Umbilical cord (tissue), 2 donors: ENCODE data around the gene VWA3B. TPM values are rescaled to one million over a fixed set of nuclear protein-coding genes. Genes with fewer than 3 reads are reported as not detected.
A peak's percentile ranks its signal among the peaks of the same experiment; 100 is the strongest.
"Not testable (repeated sequence)": the region's sequence is repeated elsewhere in the genome, so short reads cannot be mapped to it uniquely, and the experiment has no call there.

Experiments used
- DNase-seq: peaks from one replicate; pipeline ENCODE4 v3.0.0-alpha.2; 2015; ENCODE audit warnings: low spot score
- total RNA-seq: library from RNA; depleted of rRNA; stranded (reverse); fragments of >200 nt; gene quantifications from one replicate; pipeline ENCODE4 v1.2.3, GENCODE V29; 2014; ENCODE audit warnings: low replicate concordance; ENCODE audit not compliant: insufficient read depth

The VWA3B gene, protein sequence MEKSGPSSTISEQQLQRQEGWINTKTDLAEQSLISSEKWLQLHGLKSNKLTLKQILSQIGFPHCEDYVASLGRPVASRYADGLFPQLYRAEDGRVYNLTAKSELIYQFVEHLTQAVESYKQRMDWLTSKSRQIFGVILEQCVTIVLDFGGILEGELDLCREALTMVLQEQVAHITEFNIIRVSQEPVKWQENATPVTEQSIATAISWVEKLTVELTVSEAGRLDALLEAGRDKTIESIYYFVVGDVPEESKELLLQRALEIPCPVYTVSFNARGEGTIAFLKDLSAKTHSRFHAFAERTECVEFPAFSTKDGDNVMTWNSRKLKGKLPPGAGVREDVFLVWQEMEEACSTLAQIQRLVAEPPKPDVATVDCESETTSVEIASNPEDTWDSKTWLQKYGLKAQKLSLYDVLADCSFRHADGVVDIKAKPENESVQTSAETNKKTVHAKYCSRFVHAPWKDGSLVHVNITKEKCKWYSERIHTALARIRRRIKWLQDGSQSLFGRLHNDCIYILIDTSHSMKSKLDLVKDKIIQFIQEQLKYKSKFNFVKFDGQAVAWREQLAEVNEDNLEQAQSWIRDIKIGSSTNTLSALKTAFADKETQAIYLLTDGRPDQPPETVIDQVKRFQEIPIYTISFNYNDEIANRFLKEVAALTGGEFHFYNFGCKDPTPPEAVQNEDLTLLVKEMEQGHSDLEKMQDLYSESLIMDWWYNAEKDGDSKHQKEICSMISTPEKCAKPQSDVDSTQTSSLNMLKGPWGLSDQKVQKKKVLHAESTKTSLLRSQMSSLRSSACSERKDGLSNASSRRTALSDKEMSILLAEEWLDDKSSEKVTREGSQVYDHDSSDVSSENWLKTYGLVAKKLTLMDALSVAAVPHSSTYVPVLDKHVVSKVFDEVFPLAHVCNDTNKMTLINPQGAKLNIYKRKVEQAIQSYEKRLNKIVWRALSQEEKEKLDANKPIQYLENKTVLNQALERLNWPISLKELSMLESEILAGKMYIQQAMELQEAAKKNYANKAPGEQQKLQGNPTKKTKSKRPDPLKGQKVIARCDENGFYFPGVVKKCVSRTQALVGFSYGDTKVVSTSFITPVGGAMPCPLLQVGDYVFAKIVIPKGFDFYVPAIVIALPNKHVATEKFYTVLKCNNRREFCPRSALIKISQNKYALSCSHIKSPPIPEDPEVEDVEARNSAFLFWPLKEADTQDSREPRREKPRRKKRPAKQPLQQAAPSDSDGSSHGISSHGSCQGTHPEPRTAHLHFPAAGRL (N-terminal part only)
- total RNA-seq, result 6.7 TPM

DNA sequence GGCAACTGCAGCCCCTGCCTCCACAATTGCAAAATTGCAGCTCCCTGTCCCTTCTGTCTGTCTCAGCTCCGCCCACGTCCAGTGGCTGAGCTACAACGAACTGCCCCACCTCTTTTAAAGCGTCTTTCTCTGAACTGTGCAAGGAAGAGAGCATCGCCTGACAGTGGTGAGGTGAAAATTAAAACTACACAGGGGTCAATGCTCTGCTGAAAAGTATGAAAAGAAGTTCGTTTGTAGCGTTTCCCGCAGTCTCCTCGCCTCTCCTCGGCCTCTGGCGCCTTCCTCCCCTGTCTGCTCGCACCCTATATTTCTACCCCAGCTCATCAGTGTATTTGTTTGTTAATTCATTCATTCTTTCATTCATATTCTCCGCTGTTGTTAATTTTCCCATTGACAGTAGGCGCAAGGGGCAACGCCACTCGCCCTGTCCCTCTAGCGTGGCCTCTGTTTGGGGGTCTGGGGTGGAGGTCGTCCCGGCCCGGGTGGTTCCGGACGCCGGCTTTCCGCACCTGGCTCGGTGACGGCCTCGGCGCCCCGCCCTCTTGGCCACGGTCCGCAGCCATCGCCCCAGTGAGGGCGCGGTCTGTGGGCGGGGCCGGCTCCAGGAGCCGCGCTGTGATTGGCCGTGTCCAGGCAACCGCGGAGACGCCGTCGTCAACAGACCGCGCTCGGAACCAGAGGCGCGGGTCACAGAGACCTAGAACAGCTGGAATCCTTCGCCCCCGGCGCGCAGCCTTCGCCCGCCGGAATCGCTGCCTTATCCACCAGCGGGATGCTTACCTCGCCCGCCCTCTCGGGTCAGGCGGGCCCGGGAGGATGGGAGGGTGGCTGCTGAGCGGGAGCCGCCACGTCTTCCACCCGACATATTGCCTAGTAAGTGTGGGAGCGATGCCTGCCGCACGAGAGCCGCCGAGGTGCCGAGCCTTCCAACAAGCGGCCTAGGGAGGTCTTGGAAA, at the start of gene VWA3B:
VWA3B (plus strand) TSS at position 677 of the 956 bp plus-strand sequence. CDS start 5,926 bp downstream, outside the sequence.
- peak; percentile 67 for DNase-seq

DNA sequence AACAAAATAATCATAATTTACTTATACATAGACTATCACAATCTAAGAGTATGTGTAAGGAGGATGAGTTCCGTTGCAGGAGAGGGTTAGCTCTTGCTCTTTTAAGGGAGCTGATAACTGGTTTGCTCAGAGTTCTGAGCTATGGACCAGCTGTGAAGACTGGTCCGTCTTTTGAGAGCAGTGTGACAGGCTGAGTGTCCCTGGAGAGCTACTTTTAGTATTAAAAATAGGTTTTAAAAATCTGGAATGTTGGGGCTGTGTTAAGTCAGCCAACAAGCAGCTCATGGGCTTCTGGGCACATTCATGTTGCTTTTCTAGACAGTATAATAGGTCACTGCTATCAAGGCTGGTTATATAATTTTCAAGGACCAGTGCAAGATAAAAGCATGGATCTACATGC, 49.8 kb upstream of the VWA3B start:
- DNase-seq, result no peak

DNA sequence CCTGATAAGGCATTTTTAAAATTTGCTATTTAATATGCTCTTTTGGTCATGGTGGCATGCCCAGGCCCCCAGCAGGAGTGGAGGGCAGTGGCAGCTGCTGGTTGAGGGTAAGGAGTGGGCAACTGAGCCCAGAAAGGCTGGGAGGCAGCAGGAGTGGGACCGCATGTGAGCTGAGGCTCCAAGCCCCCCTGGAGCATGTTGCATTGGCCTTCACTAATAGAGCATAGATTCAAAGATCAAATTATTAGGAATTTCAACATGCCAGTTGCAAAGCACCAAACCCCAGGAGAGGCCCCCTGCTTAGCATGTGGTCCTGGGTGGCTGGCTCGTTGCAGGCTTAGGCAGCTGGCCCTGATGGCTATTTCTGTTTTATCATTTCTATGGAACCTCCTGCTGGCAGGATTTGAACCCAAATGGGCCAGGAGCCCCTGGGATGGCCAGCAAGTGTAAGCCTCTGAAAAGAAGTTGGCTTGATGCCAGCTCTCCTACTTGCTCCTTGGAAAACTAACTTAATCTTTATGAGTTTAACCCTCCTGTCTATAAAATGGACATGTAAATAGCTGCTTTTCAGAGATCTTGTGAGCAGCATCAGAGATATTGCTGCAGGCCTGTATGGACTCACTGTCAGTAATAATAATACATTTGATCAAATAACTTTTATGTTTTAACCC, 49.2 kb upstream of the VWA3B start:
- no peak for DNase-seq

DNA sequence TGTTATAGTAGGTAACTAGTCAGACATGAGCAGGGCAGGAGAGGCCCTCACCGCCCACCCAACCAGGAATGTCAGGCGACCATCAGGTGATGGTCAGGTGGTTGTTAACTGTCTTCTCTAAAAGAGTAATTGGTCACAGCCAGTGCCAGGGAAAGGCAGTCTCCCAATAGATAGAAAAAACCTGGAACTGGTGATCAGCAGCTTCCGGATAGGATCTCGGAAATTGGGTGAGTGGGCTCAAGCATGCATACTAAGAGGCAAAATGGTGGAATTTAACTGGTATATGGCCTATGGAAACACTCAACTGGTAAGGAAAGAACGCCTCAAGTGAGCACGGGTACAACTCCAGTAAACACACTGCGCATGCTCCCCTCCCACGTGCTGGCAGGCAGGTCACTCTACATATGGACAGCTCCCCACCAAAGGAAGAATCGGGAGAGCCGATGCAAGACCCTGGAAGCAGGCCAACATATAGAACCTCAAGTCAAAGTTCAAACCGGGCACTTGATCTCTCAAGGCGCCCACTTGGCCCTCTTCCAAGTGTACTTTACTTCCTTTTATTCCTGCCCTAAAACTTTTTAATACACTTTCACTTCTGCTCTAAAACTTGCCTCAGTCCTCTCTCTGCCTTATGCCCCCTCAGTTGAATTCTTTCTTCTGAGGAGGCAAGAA, 47.7 kb upstream of the VWA3B start:
- no peak for DNase-seq

DNA sequence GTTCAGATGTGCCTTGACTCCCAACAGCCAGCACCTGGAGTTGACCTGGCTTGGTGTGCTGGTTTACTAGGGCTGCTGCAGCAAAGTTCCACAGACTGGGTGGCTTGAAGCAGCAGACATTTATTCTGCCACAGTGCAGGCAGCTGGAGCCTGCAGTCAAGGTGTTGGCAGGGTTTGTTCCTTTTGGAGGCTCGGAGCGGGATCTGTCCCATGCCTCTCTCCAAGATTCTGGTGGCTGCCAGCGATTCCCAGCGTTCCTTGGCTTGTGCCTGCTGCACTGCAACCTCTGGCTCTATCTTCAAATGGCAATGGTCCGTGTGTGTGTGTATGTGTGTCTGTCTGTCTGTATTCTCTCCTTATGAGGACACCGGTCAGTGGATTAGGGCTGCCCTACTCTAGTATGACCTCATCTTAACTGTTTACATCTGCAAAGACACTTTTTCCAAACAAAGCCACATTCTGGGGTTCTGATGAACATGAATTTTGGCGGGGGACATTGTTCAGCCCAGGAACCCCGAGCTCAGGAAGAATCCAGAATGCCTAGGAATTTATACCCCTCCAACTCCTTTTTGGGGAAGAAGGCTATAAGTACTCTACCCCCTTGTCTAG, 46.5 kb upstream of the VWA3B start:
- no peak for DNase-seq

DNA sequence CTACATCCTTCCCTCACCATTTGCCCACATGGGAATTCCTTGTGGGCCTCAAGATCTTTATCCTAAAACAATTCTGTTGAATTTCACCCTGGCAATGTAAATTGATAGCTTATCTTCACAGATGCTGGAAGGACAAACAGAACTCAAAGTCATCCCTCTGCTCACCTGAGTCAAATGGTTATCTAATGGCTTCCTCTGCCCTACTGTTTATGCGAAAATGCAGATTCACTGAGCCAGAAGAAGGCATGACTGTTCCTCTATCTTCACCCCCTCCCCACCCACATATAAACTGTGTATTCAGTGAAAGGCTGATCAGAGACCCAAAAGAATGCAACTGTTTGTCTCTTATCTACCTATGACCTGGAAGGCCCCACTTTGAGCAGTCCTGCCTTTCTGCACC, 43.9 kb upstream of the VWA3B start:
- no peak for DNase-seq

DNA sequence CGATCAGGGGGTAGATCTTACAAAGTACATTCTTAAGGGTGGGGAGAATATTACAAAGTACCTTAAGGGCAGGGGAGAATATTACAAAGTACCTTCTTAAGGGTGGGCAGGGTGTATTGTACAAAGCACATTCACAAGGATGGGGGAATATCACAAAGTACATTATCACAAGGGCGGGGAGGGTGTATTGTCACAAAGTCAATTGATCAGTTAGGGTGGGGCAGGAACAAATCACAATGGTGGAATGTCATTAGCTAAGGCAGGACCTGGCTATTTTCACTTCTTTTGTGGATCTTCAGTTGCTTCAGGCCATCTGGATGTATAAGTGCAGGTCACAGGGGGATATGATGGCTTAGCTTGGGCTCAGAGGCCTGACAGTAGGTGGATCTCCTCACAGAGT, 42.2 kb upstream of the VWA3B start:
- DNase-seq, result not testable (repeated sequence)

DNA sequence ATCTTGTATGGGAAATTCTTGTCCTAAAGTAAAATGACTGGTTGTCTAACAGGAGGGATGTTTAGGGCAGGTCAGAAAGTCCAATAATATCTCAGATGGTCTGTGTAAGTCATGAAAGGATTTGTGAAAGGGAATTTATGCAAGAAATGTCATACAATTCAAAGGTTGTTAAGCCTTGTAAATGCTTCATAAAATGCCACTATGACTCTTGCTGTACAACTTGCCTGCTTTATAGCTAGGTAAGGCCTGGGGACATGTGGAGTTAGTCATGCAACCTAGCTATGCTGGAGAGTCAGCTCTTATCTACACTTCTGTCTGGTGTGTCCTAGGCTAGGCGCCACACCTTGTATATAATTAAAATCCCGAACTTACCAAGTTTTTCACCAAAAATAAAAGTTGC, 36.9 kb upstream of the VWA3B start:
- peak; percentile 20 for DNase-seq

DNA sequence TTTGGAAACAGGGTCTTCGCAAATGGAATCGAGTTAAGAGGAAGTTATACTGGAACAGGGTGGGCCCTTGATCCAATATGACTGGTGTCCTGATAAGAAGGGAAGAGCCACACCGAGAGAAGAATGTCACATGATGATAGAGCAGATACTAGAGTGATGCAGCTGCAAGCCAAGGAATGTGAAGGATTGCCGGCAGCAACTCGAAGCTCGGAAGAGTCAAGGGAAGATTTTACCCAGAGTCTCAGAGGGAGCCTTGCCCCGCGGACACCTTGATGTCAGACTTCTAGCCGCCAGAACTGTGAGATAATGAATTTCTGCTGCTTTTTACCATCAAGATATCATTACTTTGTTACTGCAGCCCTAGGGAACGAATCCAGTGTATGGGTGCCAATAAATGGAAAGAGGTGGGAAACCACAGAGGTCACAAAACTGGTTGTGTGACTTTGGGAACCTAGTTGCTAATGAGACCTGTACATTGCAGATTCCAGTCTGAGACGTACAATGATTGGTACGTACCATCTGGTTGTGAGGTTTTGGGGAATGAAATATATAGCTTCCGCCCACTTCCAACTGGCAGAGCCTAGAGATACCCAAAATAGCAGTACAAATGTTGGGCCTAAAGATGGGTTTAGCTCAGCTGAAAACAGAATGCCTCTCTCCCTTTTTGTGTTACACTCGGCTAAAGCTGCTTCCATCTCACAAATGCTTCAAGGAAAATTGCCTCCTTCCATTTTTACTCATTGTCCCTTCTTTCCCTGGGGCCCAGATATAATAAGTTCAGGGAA, 28.6 kb upstream of the VWA3B start:
- DNase-seq, result no peak

DNA sequence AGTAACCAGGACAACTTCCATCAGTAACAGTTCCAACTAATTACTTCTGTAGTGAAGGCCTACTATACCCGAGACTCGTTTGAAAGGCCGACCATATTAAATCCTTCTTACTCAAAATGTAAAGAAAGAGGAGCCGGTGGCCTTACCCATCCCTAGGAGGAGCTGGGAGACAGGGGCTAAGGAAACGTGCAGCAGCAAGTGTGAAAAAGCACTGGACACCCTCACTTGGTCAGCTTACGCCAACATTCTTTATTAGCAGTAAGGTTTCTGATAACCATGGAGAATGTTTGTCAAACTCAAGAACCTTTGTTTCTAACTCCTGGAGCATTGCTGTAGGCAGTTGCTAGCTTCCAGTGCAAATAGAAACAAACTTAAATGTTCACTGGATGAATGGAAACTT, 26.7 kb upstream of the VWA3B start:
- DNase-seq, result no peak

DNA sequence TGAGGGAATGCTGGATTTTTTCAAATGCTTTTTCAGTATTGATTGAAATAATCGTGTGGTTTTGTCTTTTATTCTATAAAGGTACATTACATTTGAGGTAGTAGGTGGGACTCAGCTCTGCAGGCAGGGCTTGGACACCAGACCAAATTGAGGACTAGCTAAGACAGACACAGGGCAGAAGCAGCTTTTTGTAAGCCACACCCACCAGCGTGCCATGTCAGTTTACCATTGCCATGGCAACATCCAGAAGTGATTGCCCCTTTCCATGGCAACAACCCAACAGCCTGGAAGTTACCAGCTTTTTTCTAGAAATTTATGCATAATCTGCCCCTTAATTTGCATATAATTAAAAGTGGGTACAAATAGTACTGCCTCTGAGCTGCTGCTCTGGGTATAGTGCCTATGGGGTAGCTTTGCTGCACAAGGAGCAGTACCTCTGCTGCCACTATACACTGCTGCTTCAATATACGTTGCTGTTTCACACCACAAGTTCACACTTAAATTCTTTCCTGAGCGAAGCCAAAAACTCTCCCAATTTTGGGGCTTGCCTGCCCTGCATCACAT, 23.6 kb upstream of the VWA3B start:
- DNase-seq, result no peak

DNA sequence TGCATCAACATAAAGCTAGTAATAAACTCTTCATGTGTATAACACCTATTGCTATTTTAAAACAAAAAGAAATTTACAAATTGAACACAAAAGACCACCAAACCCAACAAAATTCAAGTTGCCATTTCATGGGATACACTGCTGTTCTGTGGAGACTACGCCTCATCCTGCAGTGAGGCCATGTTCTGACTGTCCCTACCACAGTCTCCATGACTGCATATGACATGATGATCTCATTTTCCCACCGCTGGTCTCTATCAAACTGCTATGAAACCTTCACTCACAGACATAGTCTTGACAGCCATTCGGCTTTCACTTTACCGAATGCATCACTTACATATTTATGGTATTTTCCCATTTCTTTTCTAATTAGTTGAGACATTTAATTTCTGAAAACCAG, 21.2 kb upstream of the VWA3B start:
- no peak for DNase-seq

DNA sequence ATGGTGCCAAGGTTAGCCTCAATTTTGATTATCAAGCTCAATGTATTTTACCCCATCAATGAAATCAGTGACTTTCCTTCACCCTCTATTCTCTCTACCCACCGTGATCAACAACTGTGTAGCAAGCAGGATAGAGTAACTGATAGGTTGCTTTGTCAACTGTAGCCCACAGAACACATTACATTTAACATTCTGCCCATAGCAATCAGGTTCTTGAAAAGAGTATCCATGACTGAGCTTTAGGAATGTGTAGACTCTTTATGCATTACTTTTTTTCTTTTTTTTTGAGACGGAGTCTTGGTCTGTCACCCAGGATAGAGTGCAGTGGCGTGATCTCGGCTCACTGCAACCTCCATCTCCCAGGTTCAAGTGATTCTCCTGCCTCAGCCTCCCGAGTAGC, 19.8 kb upstream of the VWA3B start:
- DNase-seq, result no peak

DNA sequence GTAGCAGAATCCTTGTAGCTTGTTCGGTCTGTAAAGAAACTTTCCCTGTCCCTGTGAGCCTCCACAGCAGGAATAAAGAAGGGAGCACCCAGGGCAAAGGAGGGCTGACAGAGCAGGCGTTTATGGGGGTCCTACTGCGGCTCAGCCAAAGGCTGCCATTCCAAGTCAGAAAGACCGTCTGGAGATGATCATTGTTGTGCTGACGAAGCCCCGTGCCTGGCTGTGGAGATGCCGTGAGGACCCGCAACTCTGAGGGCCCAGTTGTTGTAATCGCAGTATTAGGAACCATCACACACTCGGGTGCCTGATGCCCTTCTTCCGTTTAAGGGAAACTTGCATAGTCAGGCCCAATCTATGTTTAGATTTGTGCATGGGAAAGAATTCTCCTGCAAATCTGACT, 16.9 kb upstream of the VWA3B start:
- DNase-seq, result peak; percentile 44

DNA sequence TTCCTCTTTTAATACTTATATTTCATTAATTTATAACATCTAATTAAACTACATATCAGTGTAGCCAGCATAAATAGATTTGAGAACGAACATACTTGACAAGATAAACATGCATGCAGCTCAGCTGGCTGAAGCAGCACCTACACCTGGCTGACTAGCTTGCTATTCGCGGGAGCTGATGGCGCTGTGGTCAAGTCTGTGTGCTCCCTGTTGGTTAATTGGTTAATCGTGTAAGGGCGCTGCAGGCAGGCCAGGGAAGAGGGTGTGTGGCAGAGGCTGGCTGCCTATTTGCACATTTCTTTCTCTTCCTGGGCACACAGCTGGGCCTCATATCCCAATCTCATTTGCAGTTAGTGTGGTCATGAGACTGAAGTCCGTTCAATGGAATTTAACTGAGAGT, 14.5 kb upstream of the VWA3B start:
- DNase-seq, result no peak

DNA sequence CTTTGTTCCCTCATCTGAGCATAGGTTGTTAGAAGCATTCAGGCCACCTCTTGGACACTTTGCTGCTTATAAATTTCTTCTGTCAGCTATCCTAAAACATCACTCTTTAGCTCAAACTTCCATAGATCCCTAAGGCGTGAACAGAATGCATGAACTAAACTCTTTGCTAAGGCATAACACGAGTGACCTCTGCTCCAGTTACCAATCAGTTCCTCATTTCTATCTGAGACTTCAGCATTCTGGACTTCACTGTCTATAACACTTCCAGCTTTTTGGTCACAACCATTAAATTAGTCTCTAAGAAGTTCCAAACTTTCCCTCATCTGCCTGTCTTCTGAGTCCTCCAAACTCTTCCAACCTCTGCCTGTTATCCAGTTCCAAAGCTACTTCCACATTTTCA, 8.3 kb upstream of the VWA3B start:
- DNase-seq, result no peak

DNA sequence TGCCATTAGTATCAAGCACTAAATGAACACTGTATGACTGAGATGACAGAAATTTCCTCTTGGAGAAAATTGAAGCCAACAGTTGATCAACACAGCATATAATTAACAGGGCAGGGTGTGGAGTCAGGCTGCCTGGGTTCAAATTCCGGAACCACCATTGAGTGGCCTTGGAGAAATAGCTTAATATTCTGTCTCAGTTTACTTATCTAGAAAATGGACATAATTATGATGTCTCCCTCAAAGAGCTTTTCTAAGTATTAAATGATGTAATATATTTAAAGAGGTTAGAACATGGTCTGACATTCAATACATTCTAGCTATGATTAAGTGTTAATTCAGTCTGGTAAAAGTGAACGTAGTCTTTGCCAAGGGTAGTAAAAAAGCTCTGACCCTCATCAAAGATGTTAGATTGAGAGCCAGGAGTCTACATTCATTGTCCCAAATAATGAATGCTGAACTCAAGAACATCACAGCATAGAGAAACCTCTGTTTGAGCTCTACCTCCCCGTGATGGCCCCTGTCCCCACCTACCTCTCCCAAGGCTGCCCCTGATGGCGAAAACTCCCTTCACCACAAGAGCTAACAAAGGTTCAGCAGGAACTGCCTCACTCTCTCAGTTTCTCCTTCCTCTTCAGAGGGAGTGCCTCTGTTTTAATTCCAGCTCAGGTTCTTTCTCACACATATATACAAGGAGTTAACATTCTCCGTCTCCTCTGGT, 2.7 kb upstream of the VWA3B start:
- no peak for DNase-seq
